ENCODE results near the gene PBX1.

- TF ChIP-seq CTCF (IDR thresholded peaks at IDR 0.05 in 2 of 3, conservative IDR thresholded peaks at IDR 0.05 in 1 of 3; ENCODE audit: control insufficient read depth in 2 of 3, extremely low read depth in 1 of 3, insufficient read depth in 1 of 3, low read depth in 3 of 3, low read length in 3 of 3) (no peak), ZZZ3 (IDR thresholded peaks at IDR 0.05; ENCODE audit: control insufficient read depth, insufficient read length, low read depth) (no peak), POLR2A (IDR thresholded peaks at IDR 0.05; ENCODE audit: low read depth, low read length) (no peak), EZH2 (IDR thresholded peaks at IDR 0.05; ENCODE audit: borderline replicate concordance, control insufficient read depth, low read depth, low read length) (no peak), ASH2L (IDR thresholded peaks at IDR 0.05; ENCODE audit: borderline replicate concordance, low read depth) (no peak), EED (IDR thresholded peaks at IDR 0.05; ENCODE audit: low read depth) (no peak), CBFB (IDR thresholded peaks at IDR 0.05; ENCODE audit: low read depth) (no peak), USF1 (IDR thresholded peaks at IDR 0.05; ENCODE audit: borderline replicate concordance, extremely low read length, insufficient read depth, low read depth, low read length) (no peak), BRCA1 (IDR thresholded peaks at IDR 0.05; ENCODE audit: low read depth, low read length) (no peak), EP300 (IDR thresholded peaks at IDR 0.05; ENCODE audit: borderline replicate concordance in 1 of 2, control insufficient read depth in 1 of 2, low read depth in 2 of 2, low read length in 2 of 2) (no peak), CREB1 (IDR thresholded peaks at IDR 0.05; ENCODE audit: low read depth) (no peak), TCF12 (IDR thresholded peaks at IDR 0.05; ENCODE audit: low read depth, low read length) (no peak), CEBPB (IDR thresholded peaks at IDR 0.05; ENCODE audit: borderline replicate concordance in 1 of 2, low read depth in 2 of 2, low read length in 2 of 2) (no peak)
These were observed 153.4 kb downstream of the PBX1 start for GRCh38 chr1:164712131-164713036.
